Neural progenitor cell (in vitro differentiated cells): ENCODE results near the gene MIER3. TPM values are rescaled to one million over a fixed set of nuclear protein-coding genes. Genes with fewer than 3 reads are reported as not detected.

Experiments used
- DNase-seq: peaks from one replicate; pipeline ENCODE4 v3.0.0-alpha.2; 2016; ENCODE audit warnings: low spot score
- H2AFZ ChIP-seq: fragments of 200-600 bp; sonication (generic); replicated peaks from 2 replicates; pipeline ENCODE4 v1.6.1; 2016; ENCODE audit warnings: antibody characterized with exemption
- H3F3A ChIP-seq: fragments of 200-600 bp; sonication (generic); 2 replicates; pipeline ENCODE4 v1.6.1; 2016; ENCODE audit warnings: antibody characterized with exemption, low read depth
- H3K27ac ChIP-seq: fragments of 200-600 bp; sonication (generic); 2 replicates; pipeline ENCODE4 v1.5.1; 2016; ENCODE audit warnings: mild to moderate bottlenecking
- H3K27me3 ChIP-seq: fragments of 200-600 bp; sonication (generic); 2 replicates; pipeline ENCODE4 v1.6.1; 2016; ENCODE audit warnings: mild to moderate bottlenecking, moderate library complexity
- H3K36me3 ChIP-seq: fragments of 200-600 bp; sonication (generic); 2 replicates; pipeline ENCODE4 v1.5.1; 2016
- H3K4me1 ChIP-seq: fragments of 200-600 bp; sonication (generic); 2 replicates; pipeline ENCODE4 v1.6.1; 2016; ENCODE audit warnings: mixed run types
- H3K4me2 ChIP-seq: fragments of 200-600 bp; sonication (generic); 2 replicates; pipeline ENCODE4 v1.6.1; 2016
- H3K4me3 ChIP-seq: fragments of 200-600 bp; sonication (generic); 2 replicates; pipeline ENCODE4 v1.5.1; 2016
- H3K79me2 ChIP-seq: fragments of 200-600 bp; sonication (generic); 2 replicates; pipeline ENCODE4 v1.6.1; 2016; ENCODE audit warnings: low read depth
- H3K9ac ChIP-seq: fragments of 200-600 bp; sonication (generic); 2 replicates; pipeline ENCODE4 v1.6.1; 2016
- H3K9me3 ChIP-seq: fragments of 200-600 bp; sonication (generic); 2 replicates; pipeline ENCODE4 v1.5.1; 2016; ENCODE audit warnings: low read depth
- H4K20me1 ChIP-seq: fragments of 200-600 bp; sonication (generic); 2 replicates; pipeline ENCODE4 v1.6.1; 2016; ENCODE audit warnings: low read depth
- H3K27ac Mint-ChIP-seq: 3 replicates; pipeline ENCODE4 v1.8.0; 2021; ENCODE audit warnings: mixed read lengths
- H3K27me3 Mint-ChIP-seq: 2 replicates; pipeline ENCODE4 v1.8.0; 2022; ENCODE audit warnings: low read depth, mild to moderate bottlenecking, inconsistent platforms, moderate library complexity, mixed read lengths; ENCODE audit not compliant: insufficient read depth
- H3K36me3 Mint-ChIP-seq: 3 replicates; pipeline ENCODE4 v1.8.0; 2021; ENCODE audit warnings: mixed read lengths
- H3K4me1 Mint-ChIP-seq: 3 replicates; pipeline ENCODE4 v1.8.0; 2021; ENCODE audit warnings: mixed read lengths
- H3K4me3 Mint-ChIP-seq: 3 replicates; pipeline ENCODE4 v1.8.0; 2021; ENCODE audit warnings: mild to moderate bottlenecking, moderate library complexity, mixed read lengths
- H3K9me3 Mint-ChIP-seq: 3 replicates; pipeline ENCODE4 v1.8.0; 2020; ENCODE audit warnings: mixed read lengths
- CTCF ChIP-seq: fragments of 200-600 bp; sonication (generic); IDR thresholded peaks from 2 replicates; pipeline ENCODE4 v1.5.1; 2017; ENCODE audit warnings: antibody characterized with exemption, mild to moderate bottlenecking
- EZH2 ChIP-seq: fragments of 200-600 bp; sonication (generic); IDR thresholded peaks from 2 replicates; pipeline ENCODE4 v1.6.1; 2017; ENCODE audit warnings: antibody characterized with exemption, mild to moderate bottlenecking, moderate library complexity
- EZH2phosphoT487 ChIP-seq: fragments of 200-600 bp; sonication (generic); IDR thresholded peaks from 2 replicates; pipeline ENCODE4 v1.6.1; 2017; ENCODE audit warnings: antibody characterized with exemption
- total RNA-seq: library from RNA; depleted of rRNA; stranded (reverse); fragments of >200 nt; gene quantifications from 2 replicates; pipeline ENCODE4 v1.2.3, GENCODE V29; 2015; ENCODE audit warnings: low replicate concordance

Gene MIER3
- total RNA-seq, 1 donor from 2014 or later = 106 TPM

- no peak overlapping the region for H3K27ac ChIP-seq
- no peak overlapping the region for H3K9ac ChIP-seq
- no peaks in the 10 kb centered on the region for H3K36me3 Mint-ChIP-seq
- DNase-seq = no peak
- no peaks in the 10 kb centered on the region for H3K27me3 ChIP-seq
- H3K4me3 ChIP-seq = no peak overlapping the region
- H3K4me1 Mint-ChIP-seq = no peaks in the 10 kb centered on the region
- H3K27ac Mint-ChIP-seq = no peak overlapping the region
- H3F3A ChIP-seq = no peaks in the 10 kb centered on the region
- no peaks in the 10 kb centered on the region for H3K4me1 ChIP-seq
- TF ChIP-seq CTCF (no peak), EZH2phosphoT487 (no peak), EZH2 (no peak)
- H2AFZ ChIP-seq = no peak overlapping the region
- H3K4me3 Mint-ChIP-seq = no peak overlapping the region
- H3K9me3 Mint-ChIP-seq = no peaks in the 10 kb centered on the region
- H3K27me3 Mint-ChIP-seq = no peaks in the 10 kb centered on the region
- no peaks in the 10 kb centered on the region for H3K79me2 ChIP-seq
- H3K4me2 ChIP-seq = no peak overlapping the region
- no peaks in the 10 kb centered on the region for H3K9me3 ChIP-seq
- no peaks in the 10 kb centered on the region for H4K20me1 ChIP-seq
- no peaks in the 10 kb centered on the region for H3K36me3 ChIP-seq
Observed at GRCh38 chr5:56961746-56962145, 9.8 kb upstream of the MIER3 start.

GRCh38 chr5:56959326-56959725, 7.4 kb upstream of the MIER3 start:
- Histone ChIP-seq H3K27ac (no peak overlapping the region), H3K4me2 (no peak overlapping the region), H2AFZ (no peak overlapping the region), H3K9ac (no peak overlapping the region), H3K4me1 (no peaks in the 10 kb centered on the region), H3K79me2 (no peaks in the 10 kb centered on the region), H3K4me3 (no peak overlapping the region), H3F3A (no peaks in the 10 kb centered on the region), H3K36me3 (no peaks in the 10 kb centered on the region), H3K27me3 (peaks cover 8% of the 10 kb centered on the region), H3K9me3 (no peaks in the 10 kb centered on the region), H4K20me1 (no peaks in the 10 kb centered on the region)
- TF ChIP-seq EZH2phosphoT487 (no peak), CTCF (no peak), EZH2 (no peak)
- H3K4me1 Mint-ChIP-seq = no peaks in the 10 kb centered on the region
- DNase-seq = no peak
- no peak overlapping the region for H3K4me3 Mint-ChIP-seq
- H3K27me3 Mint-ChIP-seq = no peaks in the 10 kb centered on the region
- no peaks in the 10 kb centered on the region for H3K36me3 Mint-ChIP-seq
- no peak overlapping the region for H3K27ac Mint-ChIP-seq
- H3K9me3 Mint-ChIP-seq = no peaks in the 10 kb centered on the region

DNA sequence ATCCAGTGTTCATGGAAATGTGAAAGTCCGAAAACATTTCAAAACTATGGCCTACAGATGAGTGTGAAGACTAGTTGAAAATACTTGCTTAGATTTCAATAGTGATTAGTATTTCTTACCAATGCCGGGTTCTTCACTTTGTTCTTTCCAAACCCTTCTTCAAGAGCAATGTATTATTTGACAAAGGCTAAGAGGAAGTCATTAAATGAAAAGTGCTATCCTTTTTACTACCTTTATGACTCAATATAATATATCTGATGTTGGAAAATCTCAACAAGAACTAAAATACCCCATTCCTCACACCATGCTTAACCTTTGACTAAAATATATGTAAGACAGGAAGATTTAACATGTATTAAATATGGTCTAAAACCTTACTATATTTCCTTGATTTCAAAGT, 6.7 kb upstream of the MIER3 start:
- no peaks in the 10 kb centered on the region for H3K9me3 ChIP-seq
- Mint-ChIP-seq H3K27me3 (no peaks in the 10 kb centered on the region), H3K4me3 (no peak overlapping the region), H3K4me1 (no peaks in the 10 kb centered on the region), H3K9me3 (no peaks in the 10 kb centered on the region), H3K27ac (no peak overlapping the region), H3K36me3 (no peaks in the 10 kb centered on the region)
- no peak overlapping the region for H3K27ac ChIP-seq
- TF ChIP-seq CTCF (no peak), EZH2 (no peak), EZH2phosphoT487 (no peak)
- H4K20me1 ChIP-seq = no peaks in the 10 kb centered on the region
- no peak overlapping the region for H3K4me3 ChIP-seq
- H3F3A ChIP-seq = no peaks in the 10 kb centered on the region
- H3K4me1 ChIP-seq = no peaks in the 10 kb centered on the region
- peaks cover 14% of the 10 kb centered on the region for H3K27me3 ChIP-seq
- no peak for DNase-seq
- H3K36me3 ChIP-seq = no peaks in the 10 kb centered on the region
- no peak overlapping the region for H3K9ac ChIP-seq
- H2AFZ ChIP-seq = no peak overlapping the region
- H3K4me2 ChIP-seq = no peak overlapping the region
- H3K79me2 ChIP-seq = no peaks in the 10 kb centered on the region
